Measurements from ENCODE around the gene LPP. TPM values are rescaled to one million over a fixed set of nuclear protein-coding genes. Genes with fewer than 3 reads are reported as not detected.

LPP gene
- total RNA-seq, 1 donor, result 77.4 TPM

DNA sequence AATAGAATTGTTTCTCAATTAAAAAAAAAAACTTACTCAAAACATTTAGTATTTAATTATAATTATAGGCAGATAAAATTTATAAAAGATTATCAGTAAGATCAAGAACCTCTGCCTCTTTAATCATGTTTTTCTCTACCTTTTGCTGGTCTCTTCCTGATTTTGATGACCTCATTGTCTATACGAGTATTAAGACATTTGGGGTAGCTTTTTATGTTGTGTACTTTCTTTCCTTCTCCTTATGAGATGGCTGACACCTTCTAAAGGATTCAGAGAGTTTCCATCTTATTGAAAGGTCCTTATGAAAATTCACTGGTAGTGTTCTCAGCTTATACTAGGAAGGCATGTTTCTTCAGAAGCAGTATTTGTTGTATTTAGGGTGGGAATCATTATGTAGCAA is 426.3 kb downstream of the LPP start:
- Histone ChIP-seq H3K4me3 (ENCODE audit: insufficient read depth, low read length) (no peak overlapping the region), H3K27ac (ENCODE audit: low read depth, low read length) (no peak overlapping the region), H3K79me2 (ENCODE audit: insufficient read depth, low read length) (peaks cover 11% of the 10 kb centered on the region), H4K20me1 (ENCODE audit: insufficient read depth, low read length) (no peaks in the 10 kb centered on the region), H2AFZ (ENCODE audit: low read length) (no peak overlapping the region), H3K4me2 (ENCODE audit: insufficient read depth, low read length) (no peak overlapping the region), H3K4me1 (ENCODE audit: insufficient read depth, low read length) (peaks cover 42% of the 10 kb centered on the region), H3K27me3 (ENCODE audit: insufficient read depth, low read length) (no peaks in the 10 kb centered on the region), H3K36me3 (ENCODE audit: insufficient read depth, low read length) (no peaks in the 10 kb centered on the region), H3K9me3 (ENCODE audit: low read depth, low read length) (no peaks in the 10 kb centered on the region)
- no peak for TF ChIP-seq CTCF (IDR thresholded peaks at IDR 0.05; ENCODE audit: extremely low read depth, low read depth, low read length)
- no peak for DNase-seq (ENCODE audit: insufficient read length, low spot score, missing footprints)

- Histone ChIP-seq H3K4me3 (ENCODE audit: insufficient read depth, low read length) (no peak overlapping the region), H2AFZ (ENCODE audit: low read length) (no peak overlapping the region), H3K4me1 (ENCODE audit: insufficient read depth, low read length) (peaks cover 45% of the 10 kb centered on the region), H3K36me3 (ENCODE audit: insufficient read depth, low read length) (no peaks in the 10 kb centered on the region), H3K9me3 (ENCODE audit: low read depth, low read length) (no peaks in the 10 kb centered on the region), H3K27ac (ENCODE audit: low read depth, low read length) (no peak overlapping the region), H4K20me1 (ENCODE audit: insufficient read depth, low read length) (no peaks in the 10 kb centered on the region), H3K4me2 (ENCODE audit: insufficient read depth, low read length) (no peak overlapping the region), H3K27me3 (ENCODE audit: insufficient read depth, low read length) (no peaks in the 10 kb centered on the region), H3K79me2 (ENCODE audit: insufficient read depth, low read length) (peaks cover 13% of the 10 kb centered on the region)
- no peak for TF ChIP-seq CTCF (IDR thresholded peaks at IDR 0.05; ENCODE audit: extremely low read depth, low read depth, low read length)
- DNase-seq (ENCODE audit: insufficient read length, low spot score, missing footprints), result no peak
Measured at GRCh38 chr3:188580659-188581058, 426.7 kb downstream of the LPP start.

DNA sequence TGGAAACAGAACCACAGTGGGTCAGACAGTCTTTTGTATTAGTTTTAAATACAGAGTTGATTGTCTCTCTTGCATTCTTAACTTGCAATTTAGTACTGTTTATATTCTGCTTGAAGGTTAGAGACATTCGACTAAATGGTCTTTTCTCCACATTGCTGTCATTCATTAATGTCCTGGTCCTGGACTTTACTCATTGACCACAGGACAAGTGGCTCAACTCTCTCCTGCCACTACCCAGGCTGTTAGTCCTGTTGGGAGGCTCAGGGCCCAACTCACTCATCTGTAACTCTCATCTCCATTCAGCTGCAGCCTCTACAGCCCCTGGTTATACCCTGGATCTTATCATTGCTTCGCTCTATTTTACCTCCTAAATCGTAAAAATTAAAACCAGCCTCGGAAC is 427.4 kb downstream of the LPP start:
- Histone ChIP-seq H4K20me1 (ENCODE audit: insufficient read depth, low read length) (no peaks in the 10 kb centered on the region), H3K4me3 (ENCODE audit: insufficient read depth, low read length) (no peak overlapping the region), H3K27me3 (ENCODE audit: insufficient read depth, low read length) (no peaks in the 10 kb centered on the region), H3K4me2 (ENCODE audit: insufficient read depth, low read length) (no peak overlapping the region), H3K27ac (ENCODE audit: low read depth, low read length) (no peak overlapping the region), H3K4me1 (ENCODE audit: insufficient read depth, low read length) (peaks cover 45% of the 10 kb centered on the region), H2AFZ (ENCODE audit: low read length) (no peak overlapping the region), H3K79me2 (ENCODE audit: insufficient read depth, low read length) (peaks cover 13% of the 10 kb centered on the region), H3K36me3 (ENCODE audit: insufficient read depth, low read length) (no peaks in the 10 kb centered on the region), H3K9me3 (ENCODE audit: low read depth, low read length) (no peaks in the 10 kb centered on the region)
- DNase-seq (ENCODE audit: insufficient read length, low spot score, missing footprints), result no peak
- TF ChIP-seq CTCF (IDR thresholded peaks at IDR 0.05; ENCODE audit: extremely low read depth, low read depth, low read length), result no peak

DNA sequence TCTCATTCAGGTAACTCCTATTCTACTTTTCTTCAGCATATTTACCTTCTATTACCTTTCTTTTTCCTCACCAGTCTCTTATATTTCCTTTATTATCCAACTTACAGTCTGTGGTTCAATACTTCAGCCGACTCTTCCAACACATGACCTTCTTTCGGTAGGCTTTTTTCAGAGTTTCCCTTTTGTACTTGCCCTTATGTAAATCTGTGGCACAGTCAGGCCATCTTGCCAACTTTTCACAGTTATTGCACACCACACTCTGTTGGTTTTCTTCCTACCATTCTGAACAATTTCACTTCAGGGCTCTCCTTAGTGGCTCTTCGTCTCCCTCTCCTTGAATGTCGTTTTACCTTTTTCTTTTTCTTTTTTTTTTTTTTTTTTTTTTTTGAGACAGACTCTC is 427.8 kb downstream of the LPP start:
- TF ChIP-seq CTCF (IDR thresholded peaks at IDR 0.05; ENCODE audit: extremely low read depth, low read depth, low read length), result no peak
- peaks cover 11% of the 10 kb centered on the region for H3K79me2 ChIP-seq (ENCODE audit: insufficient read depth, low read length)
- no peak overlapping the region for H3K4me2 ChIP-seq (ENCODE audit: insufficient read depth, low read length)
- H3K4me1 ChIP-seq (ENCODE audit: insufficient read depth, low read length), result peaks cover 45% of the 10 kb centered on the region
- H3K27ac ChIP-seq (ENCODE audit: low read depth, low read length), result no peak overlapping the region
- no peaks in the 10 kb centered on the region for H4K20me1 ChIP-seq (ENCODE audit: insufficient read depth, low read length)
- no peak overlapping the region for H2AFZ ChIP-seq (ENCODE audit: low read length)
- H3K27me3 ChIP-seq (ENCODE audit: insufficient read depth, low read length), result no peaks in the 10 kb centered on the region
- no peak for DNase-seq (ENCODE audit: insufficient read length, low spot score, missing footprints)
- no peaks in the 10 kb centered on the region for H3K36me3 ChIP-seq (ENCODE audit: insufficient read depth, low read length)
- H3K4me3 ChIP-seq (ENCODE audit: insufficient read depth, low read length), result no peak overlapping the region
- no peaks in the 10 kb centered on the region for H3K9me3 ChIP-seq (ENCODE audit: low read depth, low read length)
